Lower leg skin (tissue), 4 donors: Measurements from ENCODE around the gene TRIM17. TPM values are rescaled to one million over a fixed set of nuclear protein-coding genes. Genes with fewer than 3 reads are reported as not detected.

Experiments
- DNase-seq, 2 donors: peaks; one replicate each; pipeline ENCODE4 v3.0.0-alpha.2; 2019; ENCODE audit warnings: low spot score in 2 of 2
- H3K4me3 ChIP-seq: fragments of 200-600 bp; sonication (generic); 2 replicates; pipeline ENCODE4 v1.5.1; 2017; ENCODE audit warnings: mild to moderate bottlenecking, low read depth; ENCODE audit not compliant: poor library complexity, severe bottlenecking
- CTCF ChIP-seq, 3 donors: fragments of 450-650 bp; IDR thresholded peaks; one replicate each; pipeline ENCODE4 v1.5.1; 2016; ENCODE audit warnings: antibody characterized with exemption in 3 of 3, mild to moderate bottlenecking in 3 of 3, moderate library complexity in 2 of 3
- POLR2A ChIP-seq, 2 donors: fragments of 450-650 bp; IDR thresholded peaks; one replicate each; pipeline ENCODE4 v1.6.1; 2016 to 2017; ENCODE audit warnings: antibody characterized with exemption in 2 of 2, mild to moderate bottlenecking in 1 of 2, moderate library complexity in 1 of 2
- WGBS, 2 donors: methylation state at CpG; one replicate each; pipeline ENCODE4 v1.1.5; 2018; 5-methylcytosine and 5-hydroxymethylcytosine counted together
- intact Hi-C: fragments of 100-400 bp; cut with DNase I; formaldehyde crosslinking; loops from one replicate; pipeline ENCODE4 v1.15.0; 2023; ENCODE audit warnings: low total_unique reads
- total RNA-seq, 4 donors: library from RNA; depleted of rRNA; stranded (reverse); fragments of >200 nt; gene quantifications; one replicate each; pipeline ENCODE4 v1.1.0, GENCODE V29; 2016

The TRIM17 gene
- total RNA-seq, 4 donors from 2014 or later = 0.97 to 4.2 (median 1.8) TPM

- DNase-seq = peak in 1 of 2 donors; percentile 88
- intact Hi-C loops = no loop called here
- peak overlapping the region; percentile 58 for H3K4me3 ChIP-seq
- TF ChIP-seq CTCF (IDR thresholded peaks at IDR 0.05) (no peak), POLR2A (IDR thresholded peaks at IDR 0.05) (no peak)
- 2 to 7% methylated on average over 46 to 48 of the region's 48 CpGs for WGBS, 2 donors
Observed at GRCh38 chr1:228378873-228379460, 37.7 kb downstream of the TRIM17 start.

- intact Hi-C loops = no loop called here
- DNase-seq = peak; percentile 44 to 93
Observed at GRCh38 chr1:228378090-228378872, 38.4 kb downstream of the TRIM17 start.

GRCh38 chr1:228377664-228378089 is 39.0 kb downstream of the TRIM17 start:
- peak overlapping the region; percentile 12 for H3K4me3 ChIP-seq
- 57 to 62% methylated on average over 1 to 5 of the region's 5 CpGs for WGBS, 2 donors
- TF ChIP-seq POLR2A (IDR thresholded peaks at IDR 0.05) (no peak), CTCF (IDR thresholded peaks at IDR 0.05) (no peak)
- peak in 1 of 2 donors; percentile 87 for DNase-seq
- intact Hi-C loops = no loop called here

More at GRCh38 chr1:228378090-228378872, 38.4 kb downstream of the TRIM17 start:
- TF ChIP-seq CTCF (IDR thresholded peaks at IDR 0.05) (no peak), POLR2A (IDR thresholded peaks at IDR 0.05) (no peak)
- H3K4me3 ChIP-seq = peak overlapping the region; percentile 58
- WGBS, 2 donors = 11 to 24% methylated on average over 18 to 33 of the region's 73 CpGs

GRCh38 chr1:228376651-228377631 is 39.7 kb downstream of the TRIM17 start:
- no peak overlapping the region for H3K4me3 ChIP-seq
- intact Hi-C loops = no loop called here
- TF ChIP-seq CTCF (IDR thresholded peaks at IDR 0.05) (no peak), POLR2A (IDR thresholded peaks at IDR 0.05) (no peak)
- WGBS, 2 donors = 90 to 91% methylated on average over 30 of the region's 31 CpGs
- peak in 1 of 2 donors; percentile 81 for DNase-seq

- intact Hi-C loops = no loop called here
- DNase-seq = no peak
- TF ChIP-seq CTCF (IDR thresholded peaks at IDR 0.05) (no peak), POLR2A (IDR thresholded peaks at IDR 0.05) (no peak)
- no peak overlapping the region for H3K4me3 ChIP-seq
- WGBS, 2 donors = 65 to 75% methylated on average over 3 of the region's 3 CpGs
Observed at GRCh38 chr1:228376262-228376628, 40.4 kb downstream of the TRIM17 start.
